Naive thymus-derived CD8-positive, alpha-beta T cell (primary cell): ENCODE results near the gene DNAJC4. TPM values are rescaled to one million over a fixed set of nuclear protein-coding genes. Genes with fewer than 3 reads are reported as not detected.

Source experiments
- ATAC-seq, 2 donors: fragments of 150-1000 bp; cut with Tn5 transposase in 1 of 2; sonication (Bioruptor Pico), chemical (Tn5 transposase) in 1 of 2; 1 replicate in 1 of 2; 2 replicates in 1 of 2; pipeline ENCODE4 v1.10.0; 2021; ENCODE audit warnings: mild to moderate bottlenecking in 2 of 2, moderate library complexity in 2 of 2
- POLR2A ChIA-PET: fragments of 350-600 bp; sonication (Branson Sonifier 250); formaldehyde crosslinking; loops from one replicate; lab custom pipeline; 2021; ENCODE audit warnings: antibody characterized with exemption; lab: Charles Lee
- DNase-seq, 10 donors: peaks; one replicate each; pipeline versions ENCODE4 v3.0.0 to v3.0.0-alpha.2; 2020 to 2022
- H3K27ac Mint-ChIP-seq, 10 donors: one replicate each; pipeline ENCODE4 v1.8.0; 2020 to 2022; ENCODE audit warnings: mild to moderate bottlenecking in 10 of 10, mixed read lengths in 10 of 10, moderate library complexity in 4 of 10, inconsistent platforms in 1 of 10
- H3K27me3 Mint-ChIP-seq, 5 donors: one replicate each; pipeline ENCODE4 v1.8.0; 2021 to 2022; ENCODE audit warnings: mixed read lengths in 5 of 5
- H3K36me3 Mint-ChIP-seq, 3 donors: one replicate each; pipeline ENCODE4 v1.8.0; 2020 to 2022; ENCODE audit warnings: mixed read lengths in 3 of 3, mild to moderate bottlenecking in 2 of 3, inconsistent platforms in 1 of 3
- H3K4me1 Mint-ChIP-seq, 4 donors: one replicate each; pipeline ENCODE4 v1.8.0; 2021 to 2022; ENCODE audit warnings: mixed read lengths in 4 of 4
- H3K4me3 Mint-ChIP-seq, 10 donors: one replicate each; pipeline ENCODE4 v1.8.0; 2020 to 2022; ENCODE audit warnings: mild to moderate bottlenecking in 10 of 10, mixed read lengths in 10 of 10, moderate library complexity in 6 of 10, inconsistent platforms in 1 of 10
- H3K9me3 Mint-ChIP-seq, 9 donors: one replicate each; pipeline ENCODE4 v1.8.0; 2020 to 2022; ENCODE audit warnings: mixed read lengths in 9 of 9, mild to moderate bottlenecking in 3 of 9, inconsistent platforms in 1 of 9, moderate library complexity in 1 of 9
- polyA plus RNA-seq, 3 donors: library from polyadenylated mRNA; unstranded; fragments of 300-500 nt; fragmentation: Illumina TruSeq; gene quantifications; one replicate each; pipeline ENCODE4 v1.2.3, GENCODE V29; 2021
- total RNA-seq, 8 experiments: library from RNA in 2 of 8; stranded (reverse) in 2 of 8; gene quantifications; one replicate each; pipeline ENCODE4 v1.2.3 and lab custom pipeline; 2021 to 2026

The DNAJC4 gene
- total and polyA plus RNA-seq, 5 experiments from 2014 or later: 21.5 to 56.2 (median 33.2) TPM

DNA sequence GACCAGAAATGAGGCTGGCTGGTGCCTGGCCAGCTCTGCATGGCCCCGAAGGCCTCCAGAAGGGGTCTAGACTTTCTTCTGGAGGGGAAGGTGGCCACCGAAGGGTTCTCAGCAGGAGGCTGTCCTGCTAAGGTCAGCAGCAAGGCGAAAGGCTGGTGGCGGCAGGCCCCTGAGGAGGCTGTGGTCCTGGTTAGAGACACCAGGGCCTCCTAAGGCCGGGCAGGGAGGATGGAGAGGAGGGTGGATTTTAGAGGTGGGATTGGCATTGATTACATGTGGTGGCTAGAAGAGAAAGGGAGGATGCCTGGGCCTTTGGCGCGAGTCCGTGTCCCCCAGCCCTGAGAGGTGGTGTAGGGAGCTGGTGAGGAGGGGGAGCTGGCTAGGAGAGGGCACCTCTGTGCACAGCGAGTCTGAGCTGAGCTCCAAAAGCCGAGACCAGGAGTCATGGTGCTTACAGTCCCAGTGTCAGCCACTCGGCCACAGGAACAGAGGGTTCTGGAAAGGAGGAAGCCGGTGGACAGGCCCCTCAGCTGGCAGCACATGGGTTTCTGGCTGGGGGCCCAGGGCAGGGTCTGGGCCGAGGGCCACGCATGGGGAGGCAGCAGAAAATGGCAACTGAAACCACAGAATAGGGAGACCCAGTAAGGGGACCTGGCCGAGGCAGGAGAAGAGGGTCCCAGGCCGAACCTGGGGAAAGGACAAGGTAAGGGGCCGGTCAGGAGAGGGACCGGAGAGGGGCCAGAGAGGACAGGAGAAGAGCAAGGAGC is 21.4 kb upstream of the DNAJC4 start:
- Mint-ChIP-seq H3K36me3 (peaks cover 2 to 53% (median 4%) of the 10 kb centered on the region in 3 donors), H3K27me3 (no peaks in the 10 kb centered on the region), H3K4me1 (peaks cover 22 to 60% (median 55%) of the 10 kb centered on the region in 4 donors), H3K9me3 (no peaks in the 10 kb centered on the region), H3K4me3 (peak overlapping the region in 9 of 10 donors; percentile 36 to 96 (median 59)), H3K27ac (peak overlapping the region; percentile 82 to 97 (median 92))
- ATAC-seq: no peak
- DNase-seq: no peak
- POLR2A ChIA-PET: interaction anchor here (0.8 to 10.7 kb wide), 10 partner anchors 9 to 95 kb away, joined by 3 to 290 read pairs (median 70); partner anchors contain the start of genes BAD, CATSPERZ, DNAJC4 and ESRRA

DNA sequence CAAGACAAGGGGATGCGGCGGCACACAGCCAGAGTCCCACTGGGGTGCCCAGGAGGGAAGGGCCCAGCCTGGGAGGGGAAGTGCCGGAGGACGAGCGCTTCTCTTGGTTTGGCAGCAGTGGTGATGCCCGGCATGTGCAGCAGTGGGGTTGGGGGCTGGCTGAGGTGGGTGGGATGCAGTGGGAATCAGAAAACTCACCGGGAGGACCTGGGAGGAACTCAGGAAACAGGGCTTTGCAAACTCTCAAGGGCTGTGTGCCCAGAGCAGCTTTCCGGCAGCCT is 20.8 kb upstream of the DNAJC4 start:
- ATAC-seq (no peak), DNase-seq (no peak)
- peaks cover 0 to 53% (median under 1%) of the 10 kb centered on the region in 3 donors for H3K36me3 Mint-ChIP-seq
- POLR2A ChIA-PET: interaction anchor here (0.8 to 10.7 kb wide), 4 partner anchors 20 to 36 kb away, joined by 3 to 290 read pairs (median 3); partner anchors contain the start of genes DNAJC4, NUDT22, TRPT1 and VEGFB
- H3K4me1 Mint-ChIP-seq: peaks cover 19 to 55% (median 50%) of the 10 kb centered on the region in 4 donors
- peak overlapping the region in 8 of 10 donors; percentile 15 to 94 (median 86) for H3K27ac Mint-ChIP-seq
- no peaks in the 10 kb centered on the region for H3K9me3 Mint-ChIP-seq
- no peaks in the 10 kb centered on the region for H3K27me3 Mint-ChIP-seq
- peak overlapping the region in 3 of 10 donors; percentile 18 to 54 (median 28) for H3K4me3 Mint-ChIP-seq

DNA sequence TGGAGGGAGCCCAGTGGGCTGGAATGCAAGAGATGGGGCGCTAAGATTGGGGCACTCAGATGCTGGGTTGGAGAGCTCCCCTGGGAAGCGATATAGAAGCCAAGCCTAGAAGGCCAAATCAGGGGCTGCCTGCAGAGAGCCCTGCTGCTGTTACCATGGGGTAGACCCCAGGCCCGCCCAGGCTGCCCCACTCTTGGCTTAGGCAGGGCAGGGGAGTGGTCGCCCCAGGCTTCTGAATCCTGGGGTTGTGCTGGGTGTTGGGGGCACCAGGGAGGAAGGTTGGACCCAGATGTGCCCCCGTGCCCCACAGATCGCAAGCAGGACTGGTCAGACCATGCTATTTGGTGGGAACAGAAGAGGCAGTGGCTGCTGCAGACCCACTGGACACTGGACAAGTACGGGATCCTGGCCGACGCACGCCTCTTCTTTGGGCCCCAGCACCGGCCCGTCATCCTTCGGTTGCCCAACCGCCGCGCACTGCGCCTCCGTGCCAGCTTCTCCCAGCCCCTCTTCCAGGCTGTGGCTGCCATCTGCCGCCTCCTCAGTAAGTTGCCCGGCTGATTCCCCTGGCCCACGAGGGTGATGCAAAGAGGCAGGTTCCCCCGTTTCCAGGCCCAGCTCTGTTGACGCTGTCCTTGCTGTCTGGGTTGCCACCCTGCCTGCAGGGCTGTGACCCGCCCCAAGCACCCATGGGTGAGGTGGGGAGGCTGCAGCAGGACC is 19.9 kb upstream of the DNAJC4 start:
- H3K27ac Mint-ChIP-seq: peak overlapping the region in 4 of 10 donors; percentile 11 to 52 (median 26)
- ATAC-seq (no peak), DNase-seq (no peak)
- peaks cover 0 to 60% (median 0%) of the 10 kb centered on the region in 3 donors for H3K36me3 Mint-ChIP-seq
- H3K4me1 Mint-ChIP-seq: peaks cover 18 to 52% (median 46%) of the 10 kb centered on the region in 4 donors
- H3K9me3 Mint-ChIP-seq: no peaks in the 10 kb centered on the region
- H3K27me3 Mint-ChIP-seq: no peaks in the 10 kb centered on the region
- no peak overlapping the region for H3K4me3 Mint-ChIP-seq
- POLR2A ChIA-PET: interaction anchor here (1.1 to 10.7 kb wide), 3 partner anchors 19 to 35 kb away, joined by 3 to 290 read pairs (median 3); partner anchors contain the start of genes DNAJC4, NUDT22, TRPT1 and VEGFB

DNA sequence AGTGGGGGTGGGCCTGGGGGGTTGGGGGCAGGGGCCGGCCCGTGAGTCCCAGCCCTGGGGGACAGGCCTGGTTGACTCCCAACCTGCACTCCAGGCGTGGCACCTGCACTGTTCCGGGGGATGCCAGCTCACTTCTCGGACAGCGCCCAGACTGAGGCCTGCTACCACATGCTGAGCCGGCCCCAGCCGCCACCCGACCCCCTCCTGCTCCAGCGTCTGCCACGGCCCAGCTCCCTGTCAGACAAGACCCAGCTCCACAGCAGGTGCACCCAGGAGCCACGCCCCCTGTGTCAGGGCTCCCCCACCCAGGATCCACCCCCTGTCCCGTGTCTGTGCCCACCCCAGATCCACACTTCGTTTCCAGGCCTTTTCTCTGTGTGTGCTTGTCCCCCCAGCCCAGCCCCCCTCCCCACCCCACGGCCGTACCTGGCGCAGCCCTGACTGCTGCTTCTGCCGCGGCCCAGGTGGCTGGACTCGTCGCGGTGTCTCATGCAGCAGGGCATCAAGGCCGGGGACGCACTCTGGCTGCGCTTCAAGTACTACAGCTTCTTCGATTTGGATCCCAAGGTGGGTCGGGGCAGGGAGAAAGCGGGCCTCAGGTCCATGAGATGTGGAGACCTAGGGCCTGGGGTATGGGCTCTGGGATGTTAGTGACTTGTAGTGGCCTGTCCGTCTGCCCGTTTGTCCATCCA is 19.0 kb upstream of the DNAJC4 start:
- peaks cover 0 to 68% (median 0%) of the 10 kb centered on the region in 3 donors for H3K36me3 Mint-ChIP-seq
- POLR2A ChIA-PET: interaction anchor here (1.7 to 10.7 kb wide), 2 partner anchors 18 to 26 kb away, joined by 7 to 290 read pairs; partner anchors contain the start of genes DNAJC4, NUDT22, STIP1 and TRPT1

DNA sequence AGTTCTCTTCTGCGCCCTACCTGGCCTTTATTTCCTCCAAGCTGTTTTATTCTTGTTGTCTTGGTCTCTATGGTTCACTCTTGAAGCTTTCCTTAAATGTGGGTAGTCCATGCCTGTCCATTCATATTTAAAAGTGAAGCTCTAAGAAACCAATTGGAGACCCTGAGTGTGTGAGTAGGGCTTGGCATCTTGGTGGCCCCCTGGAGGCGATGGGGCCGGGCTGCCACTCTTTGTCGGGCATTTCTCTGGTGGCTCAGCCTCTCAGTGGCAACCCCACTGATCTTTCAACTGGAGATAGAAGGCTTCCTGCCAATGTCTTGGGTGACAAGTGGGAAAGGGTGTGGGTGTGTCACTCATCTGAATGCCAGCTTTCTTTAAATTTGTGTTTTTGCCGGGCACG is 13.5 kb upstream of the DNAJC4 start:
- DNase-seq: peak in 1 of 10 donors; percentile 24
- peak; percentile 63 to 75 for ATAC-seq
- peaks cover 7 to 29% (median 25%) of the 10 kb centered on the region in 4 donors for H3K4me1 Mint-ChIP-seq
- no peaks in the 10 kb centered on the region for H3K27me3 Mint-ChIP-seq
- peaks cover 0 to 68% (median 0%) of the 10 kb centered on the region in 3 donors for H3K36me3 Mint-ChIP-seq
- POLR2A ChIA-PET: interaction anchor here (0.7 to 7.2 kb wide), 11 partner anchors 8 to 1363 kb away, joined by 3 to 83 read pairs (median 4); partner anchors contain the start of genes DNAJC4, FERMT3, NUDT22 and TRPT1
- no peaks in the 10 kb centered on the region for H3K9me3 Mint-ChIP-seq
- peak overlapping the region in 5 of 10 donors; percentile 40 to 86 (median 71) for H3K27ac Mint-ChIP-seq
- H3K4me3 Mint-ChIP-seq: no peak overlapping the region

More for the DNA sequence above, 19.0 kb upstream of the DNAJC4 start:
- Mint-ChIP-seq H3K27ac (peak overlapping the region in 3 of 10 donors; percentile 19 to 83 (median 46)), H3K4me1 (peaks cover 16 to 43% (median 39%) of the 10 kb centered on the region in 4 donors), H3K27me3 (no peaks in the 10 kb centered on the region), H3K9me3 (no peaks in the 10 kb centered on the region), H3K4me3 (no peak overlapping the region)
- no peak for DNase-seq
- ATAC-seq: no peak

DNA sequence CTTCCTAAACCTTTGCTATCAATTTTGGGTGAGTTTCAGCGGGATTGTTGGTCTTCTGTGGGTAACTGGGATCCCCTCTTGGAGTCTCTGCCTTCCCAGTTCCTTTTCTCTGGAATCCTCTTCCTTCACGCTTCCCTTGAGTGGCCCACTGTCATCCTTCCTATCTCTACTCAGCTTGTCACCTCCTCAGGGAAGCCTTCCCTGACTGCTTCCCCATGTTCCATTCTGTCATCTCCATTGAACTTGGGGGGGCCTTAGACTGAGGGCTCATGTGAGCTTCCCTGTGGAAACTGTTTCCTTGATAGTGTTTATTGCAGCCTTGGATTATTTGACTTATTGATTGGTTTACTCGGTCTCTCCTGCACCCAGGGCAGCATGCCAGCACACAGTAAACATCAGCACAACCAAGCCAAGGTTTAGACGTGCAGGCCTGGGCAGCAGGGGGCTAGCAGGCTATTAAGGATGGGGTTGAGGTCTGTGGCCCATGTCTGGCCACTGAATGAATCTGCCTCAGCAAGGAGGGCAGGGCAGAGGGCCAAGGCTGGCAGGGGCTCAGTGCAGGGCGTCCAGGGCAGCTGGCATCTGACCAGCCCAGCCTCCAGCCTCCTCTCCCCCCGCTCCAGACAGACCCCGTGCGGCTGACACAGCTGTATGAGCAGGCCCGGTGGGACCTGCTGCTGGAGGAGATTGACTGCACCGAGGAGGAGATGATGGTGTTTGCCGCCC is 11.6 kb upstream of the DNAJC4 start:
- Mint-ChIP-seq H3K4me1 (peaks cover 7 to 21% (median 14%) of the 10 kb centered on the region in 4 donors), H3K9me3 (no peaks in the 10 kb centered on the region), H3K27ac (peak overlapping the region in 7 of 10 donors; percentile 19 to 76 (median 38)), H3K27me3 (no peaks in the 10 kb centered on the region), H3K36me3 (peaks cover 0 to 59% (median 0%) of the 10 kb centered on the region in 3 donors), H3K4me3 (no peak overlapping the region)
- no peak for ATAC-seq
- POLR2A ChIA-PET: interaction anchor here (0.8 to 7.2 kb wide), 2 partner anchors 13 to 33 kb away, joined by 3 to 83 read pairs; partner anchors contain the start of genes FERMT3 and STIP1
- no peak for DNase-seq

DNA sequence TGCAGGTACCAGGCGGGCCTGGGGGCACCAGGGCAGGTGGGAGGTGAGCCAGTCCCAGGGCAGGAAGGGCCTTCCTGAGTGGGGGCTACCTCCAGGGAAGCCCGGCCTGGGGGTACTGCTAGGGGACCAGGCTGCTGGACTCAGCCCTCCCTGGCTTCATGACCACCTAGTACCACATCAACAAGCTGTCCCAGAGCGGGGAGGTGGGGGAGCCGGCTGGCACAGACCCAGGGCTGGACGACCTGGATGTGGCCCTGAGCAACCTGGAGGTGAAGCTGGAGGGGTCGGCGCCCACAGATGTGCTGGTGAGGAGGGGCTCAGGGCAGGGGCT is 11.0 kb upstream of the DNAJC4 start:
- Mint-ChIP-seq H3K27me3 (no peaks in the 10 kb centered on the region), H3K27ac (no peak overlapping the region), H3K9me3 (no peaks in the 10 kb centered on the region), H3K4me3 (no peak overlapping the region), H3K4me1 (peaks cover 7 to 18% (median 14%) of the 10 kb centered on the region in 4 donors), H3K36me3 (peaks cover 0 to 54% (median 0%) of the 10 kb centered on the region in 3 donors)
- POLR2A ChIA-PET: interaction anchor here (0.6 to 7.2 kb wide), 2 partner anchors 13 to 30 kb away, joined by 3 to 83 read pairs; partner anchors contain the start of gene FERMT3
- no peak for DNase-seq
- no peak for ATAC-seq

DNA sequence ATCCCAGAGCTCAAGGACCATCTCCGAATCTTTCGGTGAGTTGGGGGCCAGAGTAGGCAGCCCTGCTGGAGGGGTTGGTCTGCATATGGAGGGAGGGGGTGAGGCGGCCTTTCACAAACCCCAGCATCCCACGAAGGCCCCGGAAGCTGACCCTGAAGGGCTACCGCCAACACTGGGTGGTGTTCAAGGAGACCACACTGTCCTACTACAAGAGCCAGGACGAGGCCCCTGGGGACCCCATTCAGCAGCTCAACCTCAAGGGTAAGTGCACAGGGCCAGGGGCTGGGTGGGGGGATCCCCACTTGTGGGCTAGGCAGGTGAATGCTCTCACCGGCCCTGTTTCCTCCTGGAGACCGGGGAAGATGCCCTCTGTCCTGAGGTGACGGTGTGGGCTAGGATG is 10.6 kb upstream of the DNAJC4 start:
- POLR2A ChIA-PET: interaction anchor here (0.6 to 7.2 kb wide), 3 partner anchors 8 to 31 kb away, joined by 3 to 83 read pairs (median 3); partner anchors contain the start of gene FERMT3
- H3K27me3 Mint-ChIP-seq: no peaks in the 10 kb centered on the region
- H3K27ac Mint-ChIP-seq: peak overlapping the region in 1 of 10 donors; percentile 7
- no peak for DNase-seq
- ATAC-seq: no peak
- H3K9me3 Mint-ChIP-seq: no peaks in the 10 kb centered on the region
- H3K4me1 Mint-ChIP-seq: peaks cover 7 to 18% (median 15%) of the 10 kb centered on the region in 4 donors
- H3K4me3 Mint-ChIP-seq: no peak overlapping the region
- peaks cover 0 to 50% (median 0%) of the 10 kb centered on the region in 3 donors for H3K36me3 Mint-ChIP-seq

DNA sequence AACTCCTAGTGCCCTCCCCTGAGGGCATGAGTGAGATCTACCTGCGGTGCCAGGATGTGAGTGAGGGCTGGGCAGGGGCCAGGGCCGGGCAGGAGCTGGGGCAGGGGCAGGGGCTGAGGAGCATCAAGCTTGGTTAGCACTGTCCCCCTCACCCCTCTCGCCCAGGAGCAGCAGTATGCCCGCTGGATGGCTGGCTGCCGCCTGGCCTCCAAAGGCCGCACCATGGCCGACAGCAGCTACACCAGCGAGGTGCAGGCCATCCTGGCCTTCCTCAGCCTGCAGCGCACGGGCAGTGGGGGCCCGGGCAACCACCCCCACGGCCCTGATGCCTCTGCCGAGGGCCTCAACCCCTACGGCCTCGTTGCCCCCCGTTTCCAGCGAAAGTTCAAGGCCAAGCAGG is 10.1 kb upstream of the DNAJC4 start:
- Mint-ChIP-seq H3K4me1 (peaks cover 9 to 20% (median 14%) of the 10 kb centered on the region in 4 donors), H3K27ac (peak overlapping the region in 2 of 10 donors; percentile 7 to 53), H3K4me3 (no peak overlapping the region), H3K9me3 (no peaks in the 10 kb centered on the region), H3K36me3 (peaks cover 0 to 44% (median 0%) of the 10 kb centered on the region in 3 donors), H3K27me3 (no peaks in the 10 kb centered on the region)
- POLR2A ChIA-PET: interaction anchor here (1.1 to 7.2 kb wide), 2 partner anchors 8 to 14 kb away, joined by 3 to 83 read pairs; partner anchors contain the start of gene FERMT3
- no peak for ATAC-seq
- no peak for DNase-seq

DNA sequence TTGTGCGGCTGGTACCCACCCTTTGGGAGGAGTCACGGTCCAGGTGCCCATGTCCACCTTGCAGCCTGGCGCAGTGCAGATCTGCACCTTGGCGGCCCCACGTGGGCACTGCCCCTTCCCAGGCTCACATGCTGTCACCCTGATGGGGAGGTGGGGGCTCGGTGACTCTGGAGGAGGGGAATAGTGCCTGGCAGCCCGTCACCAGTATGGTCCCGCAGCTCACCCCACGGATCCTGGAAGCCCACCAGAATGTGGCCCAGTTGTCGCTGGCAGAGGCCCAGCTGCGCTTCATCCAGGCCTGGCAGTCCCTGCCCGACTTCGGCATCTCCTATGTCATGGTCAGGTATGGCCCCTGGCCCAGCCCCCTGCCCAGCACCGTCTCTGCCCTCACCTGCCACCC is 9.6 kb upstream of the DNAJC4 start:
- H3K4me1 Mint-ChIP-seq: peaks cover 12 to 22% (median 15%) of the 10 kb centered on the region in 4 donors
- H3K36me3 Mint-ChIP-seq: peaks cover 0 to 40% (median 0%) of the 10 kb centered on the region in 3 donors
- ATAC-seq: no peak

DNA sequence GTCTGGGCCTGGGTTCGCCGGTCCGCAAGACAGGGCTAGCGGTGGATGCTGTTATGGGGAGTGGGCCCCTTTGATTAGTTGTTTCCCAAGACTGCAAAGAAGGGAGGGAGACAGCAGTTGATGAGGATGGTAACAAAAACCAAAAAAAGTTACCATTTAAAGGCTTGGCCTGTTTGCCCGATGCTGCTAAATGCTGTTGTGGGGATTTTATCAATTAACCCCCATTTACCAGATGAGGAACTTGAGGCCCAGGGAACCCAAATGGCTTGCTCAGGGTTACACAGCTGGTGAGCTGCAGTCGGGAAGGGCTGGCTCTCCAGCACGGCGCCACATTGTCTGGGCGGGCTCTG is 7.7 kb upstream of the DNAJC4 start:
- no peak overlapping the region for H3K27ac Mint-ChIP-seq
- POLR2A ChIA-PET: interaction anchor here (1.3 to 16.0 kb wide), 4 partner anchors 8 to 22 kb away, joined by 5 to 290 read pairs (median 54); partner anchors contain the start of genes FERMT3, FKBP2 and PPP1R14B
- ATAC-seq (no peak), DNase-seq (no peak)
- peaks cover 13 to 26% (median 19%) of the 10 kb centered on the region in 4 donors for H3K4me1 Mint-ChIP-seq
- peaks cover 0 to 28% (median 0%) of the 10 kb centered on the region in 3 donors for H3K36me3 Mint-ChIP-seq
- H3K4me3 Mint-ChIP-seq: no peak overlapping the region
- no peaks in the 10 kb centered on the region for H3K9me3 Mint-ChIP-seq
- no peaks in the 10 kb centered on the region for H3K27me3 Mint-ChIP-seq

More for the DNA sequence above, 9.6 kb upstream of the DNAJC4 start:
- Mint-ChIP-seq H3K27ac (peak overlapping the region in 1 of 10 donors; percentile 27), H3K4me3 (no peak overlapping the region), H3K9me3 (no peaks in the 10 kb centered on the region), H3K27me3 (no peaks in the 10 kb centered on the region)
- no peak for DNase-seq
- POLR2A ChIA-PET: interaction anchor here (1.1 to 7.2 kb wide), 2 partner anchors 9 to 15 kb away, joined by 3 to 83 read pairs; partner anchors contain the start of gene FERMT3
